A673 (cell line): ENCODE data around the gene SLC13A5.

Experiments used
- CTCF ChIP-seq: fragments of 300-800, 200-600 bp; sonication (generic); conservative IDR thresholded peaks from 2 replicates; pipeline ENCODE4 v1.5.1; 2017; ENCODE audit warnings: low read depth, mild to moderate bottlenecking, antibody characterized with exemption, low read length, moderate library complexity, mixed read lengths
- EZH2 ChIP-seq: fragments of 200-600 bp; sonication (generic); IDR thresholded peaks from 2 replicates; pipeline ENCODE4 v1.6.1; 2017; ENCODE audit warnings: borderline replicate concordance, low read depth, mild to moderate bottlenecking, mixed read lengths, antibody characterized with exemption, low read length; ENCODE audit not compliant: poor library complexity, severe bottlenecking

- TF ChIP-seq CTCF, result no peak
- no peak for TF ChIP-seq EZH2
Observed at GRCh38 chr17:6713918-6714271, 726 bp upstream of the SLC13A5 start.
